Measurements from ENCODE around the gene MMP26.
"Not testable (repeated sequence)": the region's sequence is repeated elsewhere in the genome, so short reads cannot be mapped to it uniquely, and the experiment has no call there.

MMP26 gene

DNA sequence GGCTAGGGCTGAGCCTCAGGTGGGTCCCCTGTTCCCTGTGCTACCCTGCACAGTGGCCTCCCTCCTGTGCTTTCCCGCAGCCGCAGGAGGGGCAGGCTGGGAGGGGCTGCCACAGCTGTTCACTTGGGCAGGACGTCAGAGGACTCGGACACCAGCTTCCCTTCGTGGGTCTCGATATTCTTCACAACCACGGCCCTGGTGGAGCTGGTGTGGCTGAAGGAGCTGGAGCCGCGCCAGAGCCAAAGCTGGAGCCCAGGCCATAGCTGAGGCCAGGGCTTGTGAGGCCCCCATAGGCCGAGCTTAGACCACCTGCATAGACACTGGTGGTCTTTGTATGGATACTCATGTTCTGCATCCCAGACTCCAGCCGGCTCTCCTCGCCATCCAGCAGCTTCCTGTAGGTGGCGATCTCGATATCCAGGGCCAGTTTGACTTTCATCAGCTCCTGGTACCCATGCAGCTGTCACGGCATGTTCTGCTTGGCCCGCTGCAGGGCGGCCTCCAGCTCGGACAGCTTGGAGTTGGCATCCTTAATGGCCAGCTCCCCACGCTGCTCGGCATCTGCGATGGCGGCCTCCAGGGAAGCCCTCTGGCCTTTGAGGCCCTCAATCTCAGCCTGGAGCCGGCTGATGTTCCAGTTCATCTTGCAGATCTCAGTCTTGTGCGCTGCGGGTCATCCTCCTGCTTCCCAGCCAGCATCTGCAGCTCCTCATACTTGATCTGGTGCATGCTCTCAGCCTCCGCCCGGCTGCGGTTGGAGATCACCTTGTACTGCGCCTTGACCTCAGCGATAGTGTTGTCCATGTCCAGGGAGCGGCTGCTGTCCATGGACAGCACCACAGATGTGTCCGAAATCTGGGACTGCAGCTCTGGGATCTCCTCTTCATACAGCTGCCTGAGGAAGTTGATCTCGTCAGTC lies 18.3 kb downstream of the MMP26 start:
- DNase-seq (ENCODE audit: low read depth): not testable (repeated sequence)

GRCh38 chr11:4727171-4727570 lies 22.6 kb downstream of the MMP26 start:
- DNase-seq (ENCODE audit: low read depth): no peak

- DNase-seq (ENCODE audit: low read depth): no peak
Measured at GRCh38 chr11:4740735-4741134, 36.2 kb downstream of the MMP26 start.

- no peak for DNase-seq (ENCODE audit: low read depth)
Measured at GRCh38 chr11:4748438-4748837, 43.9 kb downstream of the MMP26 start.

GRCh38 chr11:4751201-4751600 lies 46.6 kb downstream of the MMP26 start:
- DNase-seq (ENCODE audit: low read depth): no peak

Measured in EH (cell line).